Loucy (cell line): Measurements from ENCODE around the gene GNG2.

Experiments used
- H2AFZ ChIP-seq: fragments of 200-600 bp; sonication (generic); 2 replicates; pipeline ENCODE4 v1.6.0; 2016; ENCODE audit warnings: antibody characterized with exemption, mild to moderate bottlenecking, low read length, moderate library complexity
- H3F3A ChIP-seq: fragments of 200-600 bp; 2 replicates; pipeline ENCODE4 v1.6.0; 2016; ENCODE audit warnings: antibody characterized with exemption, low read depth, mild to moderate bottlenecking
- H3K27me3 ChIP-seq: fragments of 200-600 bp; sonication (generic); 2 replicates; pipeline ENCODE4 v1.6.1; 2014; ENCODE audit warnings: low read length, mild to moderate bottlenecking; ENCODE audit not compliant: insufficient read depth, poor library complexity, severe bottlenecking
- H3K36me3 ChIP-seq: fragments of 200-600 bp; sonication (generic); 2 replicates; pipeline ENCODE4 v1.6.1; 2016; ENCODE audit warnings: low read length; ENCODE audit not compliant: insufficient read depth
- H3K4me1 ChIP-seq: fragments of 200-600 bp; sonication (generic); 2 replicates; pipeline ENCODE4 v1.5.1; 2014; ENCODE audit warnings: low read length, mild to moderate bottlenecking; ENCODE audit not compliant: insufficient read depth, poor library complexity, severe bottlenecking
- H3K4me2 ChIP-seq: fragments of 200-600 bp; sonication (generic); 2 replicates; pipeline ENCODE4 v1.6.0; 2014; ENCODE audit warnings: antibody characterized with exemption, low read length, low read depth, mild to moderate bottlenecking; ENCODE audit not compliant: poor library complexity, severe bottlenecking
- H3K4me3 ChIP-seq: fragments of 200-600 bp; sonication (generic); 2 replicates; pipeline ENCODE4 v1.5.1; 2014; ENCODE audit warnings: low read length, mild to moderate bottlenecking, mixed read lengths; ENCODE audit not compliant: poor library complexity, severe bottlenecking
- H3K79me2 ChIP-seq: fragments of 200-600 bp; sonication (generic); 2 replicates; pipeline ENCODE4 v1.6.1; 2014; ENCODE audit warnings: low read length; ENCODE audit not compliant: insufficient read depth
- H3K9ac ChIP-seq: fragments of 200-600 bp; sonication (generic); 2 replicates; pipeline ENCODE4 v1.6.0; 2014; ENCODE audit warnings: mild to moderate bottlenecking, low read depth, low read length, moderate library complexity; ENCODE audit not compliant: poor library complexity, severe bottlenecking
- H3K9me2 ChIP-seq: fragments of 200-600 bp; sonication (generic); replicated peaks from 2 replicates; pipeline ENCODE4 v1.6.1; 2016; ENCODE audit warnings: low read depth, low read length, mixed read lengths
- H3K9me3 ChIP-seq: fragments of 200-600 bp; sonication (generic); 2 replicates; pipeline ENCODE4 v1.6.1; 2014; ENCODE audit warnings: mild to moderate bottlenecking, antibody characterized with exemption, low read length, low read depth; ENCODE audit not compliant: insufficient read depth
- H4K20me1 ChIP-seq: fragments of 200-600 bp; sonication (generic); 2 replicates; pipeline ENCODE4 v1.6.0; 2014; ENCODE audit warnings: antibody characterized with exemption, low read length, mild to moderate bottlenecking; ENCODE audit not compliant: insufficient read depth, poor library complexity, severe bottlenecking
- CTCF ChIP-seq: fragments of 200-600 bp; sonication (generic); conservative IDR thresholded peaks from 2 replicates; pipeline ENCODE4 v1.5.1; 2014; ENCODE audit warnings: mild to moderate bottlenecking, antibody characterized with exemption, low read length
- EZH2phosphoT487 ChIP-seq: fragments of 200-600 bp; IDR thresholded peaks from 2 replicates; pipeline ENCODE4 v1.6.1; 2018; ENCODE audit warnings: antibody characterized with exemption, mild to moderate bottlenecking, moderate library complexity, borderline replicate concordance

GNG2 gene

GRCh38 chr14:51836417-51836816 lies 24.0 kb upstream of the GNG2 start:
- no peaks in the 10 kb centered on the region for H3K9me3 ChIP-seq
- H3K36me3 ChIP-seq: no peaks in the 10 kb centered on the region
- H3K79me2 ChIP-seq: no peaks in the 10 kb centered on the region
- H4K20me1 ChIP-seq: no peaks in the 10 kb centered on the region
- TF ChIP-seq EZH2phosphoT487 (no peak), CTCF (no peak)
- H3K9ac ChIP-seq: no peak overlapping the region
- no peaks in the 10 kb centered on the region for H3K27me3 ChIP-seq
- no peaks in the 10 kb centered on the region for H3F3A ChIP-seq
- no peak overlapping the region for H2AFZ ChIP-seq
- no peaks in the 10 kb centered on the region for H3K4me1 ChIP-seq
- H3K4me3 ChIP-seq: no peak overlapping the region
- no peaks in the 10 kb centered on the region for H3K9me2 ChIP-seq
- H3K4me2 ChIP-seq: no peak overlapping the region

DNA sequence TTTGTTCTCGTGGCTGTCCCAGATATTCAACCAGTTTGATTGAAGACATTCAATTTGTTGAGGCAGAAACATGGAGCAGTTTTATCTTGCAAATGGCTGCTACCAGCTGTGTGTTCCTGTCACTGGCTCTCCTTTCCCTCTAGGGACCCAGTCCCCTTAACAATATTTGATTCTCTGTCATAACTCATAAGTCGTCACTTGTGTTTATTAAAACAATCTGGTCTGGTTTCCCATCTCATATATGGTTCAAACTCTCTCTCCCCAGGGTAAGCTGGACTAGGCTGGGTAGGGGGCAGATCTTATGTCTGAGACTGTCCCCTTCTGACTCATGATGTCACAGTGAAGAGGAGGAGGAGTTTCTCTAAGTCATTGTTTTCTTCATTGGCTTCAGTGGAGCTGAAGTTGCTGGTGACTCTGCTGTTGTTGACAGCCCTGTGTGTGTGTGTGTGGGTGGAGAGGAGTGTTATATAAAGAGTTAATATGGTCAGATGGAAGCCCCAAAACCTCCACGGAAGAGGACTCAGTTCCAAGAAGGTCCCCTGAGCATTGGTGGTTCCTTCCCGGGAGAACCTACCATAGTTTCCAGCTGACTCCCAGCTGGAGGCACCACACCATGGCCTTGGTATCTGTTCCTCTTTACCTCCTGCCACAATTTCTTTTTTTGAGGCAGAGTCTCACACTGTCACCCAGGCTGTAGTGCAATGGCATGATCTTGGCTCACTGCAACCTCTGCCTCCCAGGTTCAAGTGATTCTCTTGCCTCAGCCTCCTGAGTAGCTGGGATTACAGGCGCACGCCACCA lies 16.1 kb upstream of the GNG2 start:
- no peak overlapping the region for H3K4me3 ChIP-seq
- no peaks in the 10 kb centered on the region for H3K9me3 ChIP-seq
- no peaks in the 10 kb centered on the region for H3K79me2 ChIP-seq
- no peaks in the 10 kb centered on the region for H3K9me2 ChIP-seq
- no peaks in the 10 kb centered on the region for H3K36me3 ChIP-seq
- peak overlapping the region; percentile 45 for H2AFZ ChIP-seq
- H4K20me1 ChIP-seq: no peaks in the 10 kb centered on the region
- H3F3A ChIP-seq: peaks cover 25% of the 10 kb centered on the region
- TF ChIP-seq EZH2phosphoT487: no peak
- no peak for TF ChIP-seq CTCF
- no peaks in the 10 kb centered on the region for H3K27me3 ChIP-seq
- peak overlapping the region; percentile 0 for H3K4me2 ChIP-seq
- peaks cover 50% of the 10 kb centered on the region for H3K4me1 ChIP-seq
- no peak overlapping the region for H3K9ac ChIP-seq

DNA sequence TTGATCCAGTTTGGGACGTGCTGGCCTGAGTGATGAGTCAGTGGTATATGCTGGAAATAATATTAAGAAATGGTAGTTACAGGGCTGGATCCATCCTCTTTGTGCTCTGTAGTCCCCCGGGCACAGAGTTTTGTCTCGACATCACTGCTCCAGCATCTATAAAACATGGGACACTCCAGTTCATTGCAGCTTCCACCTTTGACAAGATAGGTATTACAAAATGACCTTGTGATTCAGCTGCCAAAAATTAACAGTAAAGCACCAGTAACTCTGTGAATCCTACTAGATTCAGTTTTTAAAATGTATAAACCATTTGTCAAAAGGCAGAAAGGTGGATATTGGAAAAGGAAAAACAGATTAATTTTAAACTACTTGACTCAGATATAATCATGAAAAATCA lies 14.6 kb upstream of the GNG2 start:
- peak overlapping the region; percentile 85 for H3K9ac ChIP-seq
- no peaks in the 10 kb centered on the region for H3K9me2 ChIP-seq
- H3F3A ChIP-seq: peaks cover 25% of the 10 kb centered on the region
- peak overlapping the region; percentile 94 for H3K4me2 ChIP-seq
- H3K4me3 ChIP-seq: peak overlapping the region; percentile 80
- H4K20me1 ChIP-seq: no peaks in the 10 kb centered on the region
- no peaks in the 10 kb centered on the region for H3K36me3 ChIP-seq
- H3K4me1 ChIP-seq: peaks cover 52% of the 10 kb centered on the region
- H3K27me3 ChIP-seq: no peaks in the 10 kb centered on the region
- no peaks in the 10 kb centered on the region for H3K79me2 ChIP-seq
- H3K9me3 ChIP-seq: peaks cover 6% of the 10 kb centered on the region; the same call in 1 of the 2 replicates
- no peak overlapping the region for H2AFZ ChIP-seq
- TF ChIP-seq EZH2phosphoT487: no peak
- no peak for TF ChIP-seq CTCF
